Measurements from ENCODE around the gene RNPEPL1.
A peak's percentile ranks its signal among the peaks of the same experiment; 100 is the strongest.

RNPEPL1 gene

GRCh38 chr2:240593026-240593702 lies 24.9 kb downstream of the RNPEPL1 start:
- H3K27me3 ChIP-seq (ENCODE audit: insufficient read depth, low read length) = no peaks in the 10 kb centered on the region
- H2BK120ac ChIP-seq (ENCODE audit: insufficient read depth, low read length, poor library complexity) = no peak overlapping the region
- no peak overlapping the region for H2AK5ac ChIP-seq (ENCODE audit: low read length)
- H3K14ac ChIP-seq (ENCODE audit: low read length) = no peak overlapping the region
- H3K4me1 ChIP-seq (ENCODE audit: control insufficient read depth in 1 of 2, insufficient read depth in 2 of 2, low read length in 2 of 2) = peaks cover 0 to 2% of the 10 kb centered on the region in 2 experiments
- no peak overlapping the region for H3K18ac ChIP-seq (ENCODE audit: low read length)
- no peak overlapping the region for H3K4ac ChIP-seq (ENCODE audit: low read depth, low read length)
- no peak overlapping the region for H2BK5ac ChIP-seq (ENCODE audit: low read depth, low read length, poor library complexity)
- peaks cover 43 to 54% of the 10 kb centered on the region in 2 experiments for H3K36me3 ChIP-seq (ENCODE audit: control insufficient read depth in 1 of 2, insufficient read depth in 2 of 2, low read length in 2 of 2)
- no peak overlapping the region for H4K91ac ChIP-seq (ENCODE audit: low read depth, low read length)
- WGBS (ENCODE audit: extremely low coverage, insufficient coverage, insufficient read length) = no CpG with 5 or more reads among the region's 20 CpGs
- H4K8ac ChIP-seq (ENCODE audit: low read depth, low read length) = no peak overlapping the region
- H2AFZ ChIP-seq (ENCODE audit: insufficient read depth, low read length, poor library complexity) = no peak overlapping the region
- no peak overlapping the region for H2BK12ac ChIP-seq (ENCODE audit: low read length)
- no peaks in the 10 kb centered on the region for H3K79me2 ChIP-seq (ENCODE audit: control insufficient read depth, insufficient read depth, low read length, poor library complexity)
- no peak overlapping the region for H3K4me2 ChIP-seq (ENCODE audit: low read length)
- DNase-seq = no peak
- no peak overlapping the region for H3K27ac ChIP-seq (ENCODE audit: low read depth, low read length)
- H3K9ac ChIP-seq (ENCODE audit: low read length) = no peak overlapping the region
- no peak overlapping the region for H4K12ac ChIP-seq (ENCODE audit: low read depth, low read length)
- H3K9me3 ChIP-seq (ENCODE audit: insufficient read depth, low read depth, low read length) = peaks cover 5% of the 10 kb centered on the region
- no peak overlapping the region for H3K4me3 ChIP-seq (ENCODE audit: low read depth, low read length)
- H3K23ac ChIP-seq (ENCODE audit: low read length) = no peak overlapping the region
- no peaks in the 10 kb centered on the region for H3K79me1 ChIP-seq (ENCODE audit: low read length)

- no peak overlapping the region for H2AFZ ChIP-seq (ENCODE audit: insufficient read depth, low read length, poor library complexity)
- no peak for DNase-seq
- H4K91ac ChIP-seq (ENCODE audit: low read depth, low read length) = no peak overlapping the region
- no peak overlapping the region for H3K14ac ChIP-seq (ENCODE audit: low read length)
- no peak overlapping the region for H2AK5ac ChIP-seq (ENCODE audit: low read length)
- no peak overlapping the region for H2BK12ac ChIP-seq (ENCODE audit: low read length)
- H3K27me3 ChIP-seq (ENCODE audit: insufficient read depth, low read length) = no peaks in the 10 kb centered on the region
- no peak overlapping the region for H2BK120ac ChIP-seq (ENCODE audit: insufficient read depth, low read length, poor library complexity)
- H3K79me1 ChIP-seq (ENCODE audit: low read length) = no peaks in the 10 kb centered on the region
- H3K79me2 ChIP-seq (ENCODE audit: control insufficient read depth, insufficient read depth, low read length, poor library complexity) = no peaks in the 10 kb centered on the region
- no CpG with 5 or more reads among the region's 19 CpGs for WGBS (ENCODE audit: extremely low coverage, insufficient coverage, insufficient read length)
- H3K4ac ChIP-seq (ENCODE audit: low read depth, low read length) = no peak overlapping the region
- H3K4me1 ChIP-seq (ENCODE audit: control insufficient read depth in 1 of 2, insufficient read depth in 2 of 2, low read length in 2 of 2) = no peaks in the 10 kb centered on the region
- H3K9me3 ChIP-seq (ENCODE audit: insufficient read depth, low read depth, low read length) = peaks cover 5% of the 10 kb centered on the region
- H3K36me3 ChIP-seq (ENCODE audit: control insufficient read depth in 1 of 2, insufficient read depth in 2 of 2, low read length in 2 of 2) = peaks cover 50 to 61% of the 10 kb centered on the region in 2 experiments
- no peak overlapping the region for H3K4me2 ChIP-seq (ENCODE audit: low read length)
- H4K12ac ChIP-seq (ENCODE audit: low read depth, low read length) = no peak overlapping the region
- H3K23ac ChIP-seq (ENCODE audit: low read length) = no peak overlapping the region
- H2BK5ac ChIP-seq (ENCODE audit: low read depth, low read length, poor library complexity) = no peak overlapping the region
- H3K18ac ChIP-seq (ENCODE audit: low read length) = no peak overlapping the region
- H3K27ac ChIP-seq (ENCODE audit: low read depth, low read length) = no peak overlapping the region
- H3K4me3 ChIP-seq (ENCODE audit: low read depth, low read length) = no peak overlapping the region
- no peak overlapping the region for H3K9ac ChIP-seq (ENCODE audit: low read length)
- no peak overlapping the region for H4K8ac ChIP-seq (ENCODE audit: low read depth, low read length)
Observed at GRCh38 chr2:240593703-240594451, 25.6 kb downstream of the RNPEPL1 start.

GRCh38 chr2:240594511-240595380 lies 26.5 kb downstream of the RNPEPL1 start:
- Histone ChIP-seq H4K12ac (ENCODE audit: low read depth, low read length) (no peak overlapping the region), H2BK5ac (ENCODE audit: low read depth, low read length, poor library complexity) (no peak overlapping the region), H3K79me1 (ENCODE audit: low read length) (no peaks in the 10 kb centered on the region), H3K27me3 (ENCODE audit: insufficient read depth, low read length) (no peaks in the 10 kb centered on the region), H3K4me3 (ENCODE audit: low read depth, low read length) (no peak overlapping the region), H3K23ac (ENCODE audit: low read length) (no peak overlapping the region), H3K9ac (ENCODE audit: low read length) (no peak overlapping the region), H3K18ac (ENCODE audit: low read length) (no peak overlapping the region), H4K8ac (ENCODE audit: low read depth, low read length) (no peak overlapping the region), H3K27ac (ENCODE audit: low read depth, low read length) (no peak overlapping the region), H4K91ac (ENCODE audit: low read depth, low read length) (no peak overlapping the region), H3K4ac (ENCODE audit: low read depth, low read length) (no peak overlapping the region), H2BK12ac (ENCODE audit: low read length) (no peak overlapping the region), H3K79me2 (ENCODE audit: control insufficient read depth, insufficient read depth, low read length, poor library complexity) (no peaks in the 10 kb centered on the region), H3K14ac (ENCODE audit: low read length) (no peak overlapping the region), H3K36me3 (ENCODE audit: control insufficient read depth in 1 of 2, insufficient read depth in 2 of 2, low read length in 2 of 2) (peaks cover 52 to 58% of the 10 kb centered on the region in 2 experiments), H3K4me2 (ENCODE audit: low read length) (no peak overlapping the region), H3K9me3 (ENCODE audit: insufficient read depth, low read depth, low read length) (peaks cover 5% of the 10 kb centered on the region), H2AFZ (ENCODE audit: insufficient read depth, low read length, poor library complexity) (no peak overlapping the region), H3K4me1 (ENCODE audit: control insufficient read depth in 1 of 2, insufficient read depth in 2 of 2, low read length in 2 of 2) (no peaks in the 10 kb centered on the region), H2BK120ac (ENCODE audit: insufficient read depth, low read length, poor library complexity) (no peak overlapping the region), H2AK5ac (ENCODE audit: low read length) (no peak overlapping the region)
- DNase-seq = no peak
- WGBS (ENCODE audit: extremely low coverage, insufficient coverage, insufficient read length) = no CpG with 5 or more reads among the region's 34 CpGs

GRCh38 chr2:240595381-240596079 lies 27.2 kb downstream of the RNPEPL1 start:
- H3K79me2 ChIP-seq (ENCODE audit: control insufficient read depth, insufficient read depth, low read length, poor library complexity) = no peaks in the 10 kb centered on the region
- no peak overlapping the region for H2AK5ac ChIP-seq (ENCODE audit: low read length)
- no peak overlapping the region for H4K8ac ChIP-seq (ENCODE audit: low read depth, low read length)
- no peak overlapping the region for H2AFZ ChIP-seq (ENCODE audit: insufficient read depth, low read length, poor library complexity)
- peaks cover 5% of the 10 kb centered on the region for H3K9me3 ChIP-seq (ENCODE audit: insufficient read depth, low read depth, low read length)
- no peak overlapping the region for H3K23ac ChIP-seq (ENCODE audit: low read length)
- no peak overlapping the region for H3K4me3 ChIP-seq (ENCODE audit: low read depth, low read length)
- no peak overlapping the region for H3K9ac ChIP-seq (ENCODE audit: low read length)
- no peaks in the 10 kb centered on the region for H3K27me3 ChIP-seq (ENCODE audit: insufficient read depth, low read length)
- H2BK5ac ChIP-seq (ENCODE audit: low read depth, low read length, poor library complexity) = no peak overlapping the region
- no peak overlapping the region for H3K14ac ChIP-seq (ENCODE audit: low read length)
- H3K4me1 ChIP-seq (ENCODE audit: control insufficient read depth in 1 of 2, insufficient read depth in 2 of 2, low read length in 2 of 2) = no peaks in the 10 kb centered on the region
- WGBS (ENCODE audit: extremely low coverage, insufficient coverage, insufficient read length) = no CpG with 5 or more reads among the region's 18 CpGs
- H3K4me2 ChIP-seq (ENCODE audit: low read length) = no peak overlapping the region
- no peak overlapping the region for H3K18ac ChIP-seq (ENCODE audit: low read length)
- DNase-seq = peak in 1 of 2 donors; percentile 38
- H3K27ac ChIP-seq (ENCODE audit: low read depth, low read length) = no peak overlapping the region
- no peak overlapping the region for H4K12ac ChIP-seq (ENCODE audit: low read depth, low read length)
- H3K36me3 ChIP-seq (ENCODE audit: control insufficient read depth in 1 of 2, insufficient read depth in 2 of 2, low read length in 2 of 2) = peaks cover 46 to 51% of the 10 kb centered on the region in 2 experiments
- H3K4ac ChIP-seq (ENCODE audit: low read depth, low read length) = no peak overlapping the region
- no peaks in the 10 kb centered on the region for H3K79me1 ChIP-seq (ENCODE audit: low read length)
- no peak overlapping the region for H2BK12ac ChIP-seq (ENCODE audit: low read length)
- H4K91ac ChIP-seq (ENCODE audit: low read depth, low read length) = no peak overlapping the region
- H2BK120ac ChIP-seq (ENCODE audit: insufficient read depth, low read length, poor library complexity) = no peak overlapping the region
